Parathyroid adenoma (tissue), 2 donors: Measurements from ENCODE around the gene ANKEF1.

Experiments used
- H2AFZ ChIP-seq: fragments of 300-600 bp; sonication (generic); one replicate; pipeline ENCODE4 v1.7.0; 2017; ENCODE audit warnings: antibody characterized with exemption, mild to moderate bottlenecking
- H3K27ac ChIP-seq: fragments of 300-600 bp; sonication (generic); one replicate; pipeline ENCODE4 v1.7.0; 2017
- H3K27me3 ChIP-seq: fragments of 300-600 bp; sonication (generic); one replicate; pipeline ENCODE4 v1.7.0; 2017; ENCODE audit warnings: low read length; ENCODE audit not compliant: control insufficient read depth, insufficient read depth
- H3K36me3 ChIP-seq: fragments of 300-600 bp; sonication (generic); one replicate; pipeline ENCODE4 v1.7.0; 2017; ENCODE audit warnings: low read length; ENCODE audit not compliant: control insufficient read depth, insufficient read depth
- H3K4me1 ChIP-seq: fragments of 300-600 bp; sonication (generic); one replicate; pipeline ENCODE4 v1.7.0; 2017; ENCODE audit warnings: control low read depth
- H3K4me2 ChIP-seq: fragments of 300-600 bp; sonication (generic); one replicate; pipeline ENCODE4 v1.7.0; 2017; ENCODE audit warnings: low read length
- H3K4me3 ChIP-seq: fragments of 300-600 bp; sonication (generic); one replicate; pipeline ENCODE4 v1.7.0; 2017; ENCODE audit warnings: low read depth, low read length
- H3K79me2 ChIP-seq: fragments of 300-600 bp; sonication (generic); one replicate; pipeline ENCODE4 v1.7.0; 2017; ENCODE audit warnings: control low read depth
- H3K9ac ChIP-seq: fragments of 300-600 bp; sonication (generic); one replicate; pipeline ENCODE4 v1.7.0; 2017; ENCODE audit warnings: mild to moderate bottlenecking
- H3K9me3 ChIP-seq: fragments of 300-600 bp; sonication (generic); one replicate; pipeline ENCODE4 v1.7.0; 2017; ENCODE audit warnings: low read length; ENCODE audit not compliant: control insufficient read depth
- CTCF ChIP-seq: fragments of 300-600 bp; sonication (generic); IDR thresholded peaks from one replicate; pipeline ENCODE4 v1.7.0; 2017; ENCODE audit warnings: antibody characterized with exemption, mild to moderate bottlenecking
- donor health status: primary hyperparathyroidism.

ANKEF1 gene

GRCh38 chr20:10007747-10008146 is 27.0 kb upstream of the ANKEF1 start:
- H3K9me3 ChIP-seq = no peaks in the 10 kb centered on the region
- no peak for TF ChIP-seq CTCF

GRCh38 chr20:10012464-10012863 is 22.3 kb upstream of the ANKEF1 start:
- Histone ChIP-seq H3K36me3 (no peaks in the 10 kb centered on the region), H3K9ac (no peak overlapping the region), H3K9me3 (no peaks in the 10 kb centered on the region), H3K27me3 (no peaks in the 10 kb centered on the region), H3K4me1 (no peaks in the 10 kb centered on the region), H3K79me2 (no peaks in the 10 kb centered on the region), H3K27ac (no peak overlapping the region), H3K4me2 (no peak overlapping the region), H2AFZ (no peak overlapping the region), H3K4me3 (no peak overlapping the region)
- TF ChIP-seq CTCF = no peak

More at GRCh38 chr20:10007747-10008146, 27.0 kb upstream of the ANKEF1 start:
- no peaks in the 10 kb centered on the region for H3K36me3 ChIP-seq
- no peak overlapping the region for H3K4me3 ChIP-seq
- H3K27ac ChIP-seq = no peak overlapping the region
- no peak overlapping the region for H3K9ac ChIP-seq
- H2AFZ ChIP-seq = no peak overlapping the region
- no peaks in the 10 kb centered on the region for H3K79me2 ChIP-seq
- no peaks in the 10 kb centered on the region for H3K27me3 ChIP-seq
- no peaks in the 10 kb centered on the region for H3K4me1 ChIP-seq
- no peak overlapping the region for H3K4me2 ChIP-seq

GRCh38 chr20:10014431-10014830 is 20.4 kb upstream of the ANKEF1 start:
- TF ChIP-seq CTCF = no peak
- Histone ChIP-seq H3K9me3 (no peaks in the 10 kb centered on the region), H3K4me1 (no peaks in the 10 kb centered on the region), H3K36me3 (no peaks in the 10 kb centered on the region), H3K4me2 (no peak overlapping the region), H3K27ac (no peak overlapping the region), H3K4me3 (no peak overlapping the region), H3K27me3 (no peaks in the 10 kb centered on the region), H3K79me2 (no peaks in the 10 kb centered on the region), H2AFZ (no peak overlapping the region), H3K9ac (no peak overlapping the region)

- Histone ChIP-seq H2AFZ (no peak overlapping the region), H3K4me2 (no peak overlapping the region), H3K27me3 (no peaks in the 10 kb centered on the region), H3K4me1 (no peaks in the 10 kb centered on the region), H3K36me3 (no peaks in the 10 kb centered on the region), H3K9me3 (no peaks in the 10 kb centered on the region), H3K27ac (no peak overlapping the region), H3K79me2 (no peaks in the 10 kb centered on the region), H3K4me3 (no peak overlapping the region), H3K9ac (no peak overlapping the region)
- no peak for TF ChIP-seq CTCF
These were observed 13.8 kb upstream of the ANKEF1 start for GRCh38 chr20:10020937-10021336.

- H3K9me3 ChIP-seq = no peaks in the 10 kb centered on the region
- H3K27ac ChIP-seq = no peak overlapping the region
- no peaks in the 10 kb centered on the region for H3K4me1 ChIP-seq
- no peak overlapping the region for H3K4me3 ChIP-seq
- no peak overlapping the region for H3K9ac ChIP-seq
- no peak overlapping the region for H3K4me2 ChIP-seq
- TF ChIP-seq CTCF = no peak
- no peak overlapping the region for H2AFZ ChIP-seq
- H3K36me3 ChIP-seq = no peaks in the 10 kb centered on the region
- H3K27me3 ChIP-seq = no peaks in the 10 kb centered on the region
- no peaks in the 10 kb centered on the region for H3K79me2 ChIP-seq
These were observed 12.2 kb upstream of the ANKEF1 start for GRCh38 chr20:10022625-10023024.
